Measurements from ENCODE around the gene TBX15. TPM values are rescaled to one million over a fixed set of nuclear protein-coding genes. Genes with fewer than 3 reads are reported as not detected.

The TBX15 gene
- total RNA-seq, 1 experiment from 2014 or later, result 0.32 TPM

GRCh38 chr1:118979754-118980575 is 8.2 kb downstream of the TBX15 start:
- BruUV-seq (replicated peaks), result no TSS peak
- ChIA-PET POLR2A (ENCODE audit: low non-redundant PET) (no interaction called here), CTCF (no interaction called here)
- TF ChIP-seq CTCF (conservative IDR thresholded peaks at IDR 0.05; ENCODE audit: low read depth, low read length), result no peak
- TF ChIP-seq EZH2 (IDR thresholded peaks at IDR 0.05; ENCODE audit: borderline replicate concordance, low read depth, low read length, poor library complexity, severe bottlenecking), result no peak
- Histone ChIP-seq H3K4me1 (ENCODE audit: insufficient read depth, low read length, poor library complexity, severe bottlenecking) (no peaks in the 10 kb centered on the region), H3K27ac (ENCODE audit: low read depth, low read length, poor library complexity, severe bottlenecking) (no peak overlapping the region), H3K4me3 (ENCODE audit: low read depth, low read length, poor library complexity, severe bottlenecking) (no peak overlapping the region), H3K27me3 (replicated peaks; ENCODE audit: insufficient read depth, low read depth, low read length, poor library complexity) (peaks cover 5% of the 10 kb centered on the region), H3K9me3 (ENCODE audit: low read depth, low read length, poor library complexity, severe bottlenecking) (no peaks in the 10 kb centered on the region), H3K36me3 (ENCODE audit: insufficient read depth, low read length, poor library complexity, severe bottlenecking) (no peaks in the 10 kb centered on the region)
- no peak for DNase-seq (ENCODE audit: low spot score)
- intact Hi-C loops (cut with micrococcal nuclease; ENCODE audit: unreplicated experiment), result no loop called here

- no peak overlapping the region for H3K27ac ChIP-seq (ENCODE audit: low read depth, low read length, poor library complexity, severe bottlenecking)
- intact Hi-C loops (cut with micrococcal nuclease; ENCODE audit: unreplicated experiment), result no loop called here
- BruUV-seq (replicated peaks), result no TSS peak
- no peaks in the 10 kb centered on the region for H3K4me1 ChIP-seq (ENCODE audit: insufficient read depth, low read length, poor library complexity, severe bottlenecking)
- TF ChIP-seq CTCF (conservative IDR thresholded peaks at IDR 0.05; ENCODE audit: low read depth, low read length) (no peak), EZH2 (IDR thresholded peaks at IDR 0.05; ENCODE audit: borderline replicate concordance, low read depth, low read length, poor library complexity, severe bottlenecking) (no peak)
- H3K36me3 ChIP-seq (ENCODE audit: insufficient read depth, low read length, poor library complexity, severe bottlenecking), result no peaks in the 10 kb centered on the region
- H3K27me3 ChIP-seq (replicated peaks; ENCODE audit: insufficient read depth, low read depth, low read length, poor library complexity), result peaks cover 5% of the 10 kb centered on the region
- POLR2A ChIA-PET (ENCODE audit: low non-redundant PET), result no interaction called here
- CTCF ChIA-PET, result no interaction called here
- H3K4me3 ChIP-seq (ENCODE audit: low read depth, low read length, poor library complexity, severe bottlenecking), result no peak overlapping the region
- DNase-seq (ENCODE audit: low spot score), result no peak
- H3K9me3 ChIP-seq (ENCODE audit: low read depth, low read length, poor library complexity, severe bottlenecking), result no peaks in the 10 kb centered on the region
Observed at GRCh38 chr1:118978914-118979701, 9.0 kb downstream of the TBX15 start.

- BruUV-seq (replicated peaks), result no TSS peak
- no peaks in the 10 kb centered on the region for H3K4me1 ChIP-seq (ENCODE audit: insufficient read depth, low read length, poor library complexity, severe bottlenecking)
- CTCF ChIA-PET, result no interaction called here
Observed at GRCh38 chr1:118977600-118977999, 10.5 kb downstream of the TBX15 start.

More at GRCh38 chr1:118977600-118977999, 10.5 kb downstream of the TBX15 start:
- H3K27me3 ChIP-seq (replicated peaks; ENCODE audit: insufficient read depth, low read depth, low read length, poor library complexity), result peaks cover 5% of the 10 kb centered on the region
- POLR2A ChIA-PET (ENCODE audit: low non-redundant PET), result no interaction called here
- intact Hi-C loops (cut with micrococcal nuclease; ENCODE audit: unreplicated experiment), result no loop called here
- H3K27ac ChIP-seq (ENCODE audit: low read depth, low read length, poor library complexity, severe bottlenecking), result no peak overlapping the region
- no peak overlapping the region for H3K4me3 ChIP-seq (ENCODE audit: low read depth, low read length, poor library complexity, severe bottlenecking)
- H3K9me3 ChIP-seq (ENCODE audit: low read depth, low read length, poor library complexity, severe bottlenecking), result no peaks in the 10 kb centered on the region
- no peak for DNase-seq (ENCODE audit: low spot score)
- TF ChIP-seq CTCF (conservative IDR thresholded peaks at IDR 0.05; ENCODE audit: low read depth, low read length) (no peak), EZH2 (IDR thresholded peaks at IDR 0.05; ENCODE audit: borderline replicate concordance, low read depth, low read length, poor library complexity, severe bottlenecking) (no peak)
- no peaks in the 10 kb centered on the region for H3K36me3 ChIP-seq (ENCODE audit: insufficient read depth, low read length, poor library complexity, severe bottlenecking)

All from A673 (cell line).